ENCODE results near the gene FADS2. TPM values are rescaled to one million over a fixed set of nuclear protein-coding genes. Genes with fewer than 3 reads are reported as not detected.

FADS2 gene
- total and polyA plus RNA-seq, 7 experiments from 2014 or later = 0.19 to 192 (median 2.1) TPM

- ATAC-seq = no peak
- H3K36me3 ChIP-seq (ENCODE audit: control insufficient read depth in 2 of 3, insufficient read depth in 3 of 3, low read length in 3 of 3) = no peaks in the 10 kb centered on the region
- intact Hi-C loops (cut with micrococcal nuclease) = no loop called here
- Mint-ChIP-seq H3K4me3 (no peak overlapping the region), H3K27me3 (peaks cover 0 to 6% (median 0%) of the 10 kb centered on the region in 5 donors), H3K36me3 (peaks cover 0 to 33% (median 0%) of the 10 kb centered on the region in 5 donors), H3K4me1 (peaks cover 3 to 37% (median 22%) of the 10 kb centered on the region in 7 donors), H3K27ac (peak overlapping the region in 3 of 9 donors; percentile 51 to 79 (median 72)), H3K9me3 (no peaks in the 10 kb centered on the region)
- no peak overlapping the region for H3K4me3 ChIP-seq (ENCODE audit: low read length)
- no peaks in the 10 kb centered on the region for H3K9me3 ChIP-seq (ENCODE audit: control insufficient read depth in 2 of 3, low read length in 3 of 3)
- DNase-seq = no peak
- H3K27ac ChIP-seq (ENCODE audit: low read depth, low read length) = no peak overlapping the region
- ChIA-PET CTCF (no interaction called here), POLR2A (no interaction called here)
- no peaks in the 10 kb centered on the region for H3K27me3 ChIP-seq (ENCODE audit: control insufficient read depth in 2 of 2, insufficient read depth in 2 of 2, low read length in 2 of 2)
- H3K4me1 ChIP-seq (ENCODE audit: control insufficient read depth in 2 of 2, insufficient read depth in 2 of 2, low read length in 2 of 2) = peaks cover 11 to 12% of the 10 kb centered on the region in 2 donors
Measured at GRCh38 chr11:61838921-61839320, 10.8 kb downstream of the FADS2 start.

GRCh38 chr11:61839742-61840141, 11.6 kb downstream of the FADS2 start:
- peak overlapping the region in 1 of 9 donors; percentile 19 for H3K27ac Mint-ChIP-seq
- H3K4me1 ChIP-seq (ENCODE audit: control insufficient read depth in 2 of 2, insufficient read depth in 2 of 2, low read length in 2 of 2) = peaks cover 3 to 5% of the 10 kb centered on the region in 2 donors
- POLR2A ChIA-PET = no interaction called here

GRCh38 chr11:61840371-61840770, 12.3 kb downstream of the FADS2 start:
- POLR2A ChIA-PET = no interaction called here
- Histone ChIP-seq H3K27me3 (ENCODE audit: control insufficient read depth in 2 of 2, insufficient read depth in 2 of 2, low read length in 2 of 2) (no peaks in the 10 kb centered on the region), H3K9me3 (ENCODE audit: control insufficient read depth in 2 of 3, low read length in 3 of 3) (no peaks in the 10 kb centered on the region), H3K36me3 (ENCODE audit: control insufficient read depth in 2 of 3, insufficient read depth in 3 of 3, low read length in 3 of 3) (no peaks in the 10 kb centered on the region), H3K4me1 (ENCODE audit: control insufficient read depth in 2 of 2, insufficient read depth in 2 of 2, low read length in 2 of 2) (no peaks in the 10 kb centered on the region), H3K4me3 (ENCODE audit: low read length) (no peak overlapping the region), H3K27ac (ENCODE audit: low read depth, low read length) (no peak overlapping the region)
- H3K4me3 Mint-ChIP-seq = no peak overlapping the region
- peaks cover 0 to 32% (median 0%) of the 10 kb centered on the region in 5 donors for H3K36me3 Mint-ChIP-seq
- no peaks in the 10 kb centered on the region for H3K9me3 Mint-ChIP-seq
- peaks cover 0 to 25% (median 9%) of the 10 kb centered on the region in 7 donors for H3K4me1 Mint-ChIP-seq
- intact Hi-C loops (cut with micrococcal nuclease) = no loop called here
- no peak for ATAC-seq
- H3K27me3 Mint-ChIP-seq = peaks cover 0 to 4% (median 0%) of the 10 kb centered on the region in 5 donors
- H3K27ac Mint-ChIP-seq = no peak overlapping the region
- no peak for DNase-seq
- CTCF ChIA-PET = interaction anchor here (0.6 to 0.7 kb wide), 2 partner anchors 31 to 213 kb away, joined by 3 to 4 read pairs; no protein-coding TSS in a partner anchor

More at GRCh38 chr11:61839742-61840141, 11.6 kb downstream of the FADS2 start:
- CTCF ChIA-PET = interaction anchor here (0.7 kb wide), 1 partner anchor 31 kb away, joined by 3 read pairs; no protein-coding TSS in a partner anchor
- Histone ChIP-seq H3K4me3 (ENCODE audit: low read length) (no peak overlapping the region), H3K27me3 (ENCODE audit: control insufficient read depth in 2 of 2, insufficient read depth in 2 of 2, low read length in 2 of 2) (no peaks in the 10 kb centered on the region), H3K27ac (ENCODE audit: low read depth, low read length) (no peak overlapping the region), H3K9me3 (ENCODE audit: control insufficient read depth in 2 of 3, low read length in 3 of 3) (no peaks in the 10 kb centered on the region), H3K36me3 (ENCODE audit: control insufficient read depth in 2 of 3, insufficient read depth in 3 of 3, low read length in 3 of 3) (no peaks in the 10 kb centered on the region)
- Mint-ChIP-seq H3K27me3 (peaks cover 0 to 4% (median 0%) of the 10 kb centered on the region in 5 donors), H3K4me1 (peaks cover 0 to 29% (median 14%) of the 10 kb centered on the region in 7 donors), H3K4me3 (no peak overlapping the region), H3K36me3 (peaks cover 0 to 32% (median 0%) of the 10 kb centered on the region in 5 donors), H3K9me3 (no peaks in the 10 kb centered on the region)
- DNase-seq (no peak), ATAC-seq (no peak)
- intact Hi-C loops (cut with micrococcal nuclease) = no loop called here

- intact Hi-C loops (cut with micrococcal nuclease) = no loop called here
- no peak overlapping the region for H3K27ac ChIP-seq (ENCODE audit: low read depth, low read length)
- POLR2A ChIA-PET = no interaction called here
- H3K36me3 ChIP-seq (ENCODE audit: control insufficient read depth in 2 of 3, insufficient read depth in 3 of 3, low read length in 3 of 3) = no peaks in the 10 kb centered on the region
- Mint-ChIP-seq H3K27me3 (peaks cover 0 to 4% (median 0%) of the 10 kb centered on the region in 5 donors), H3K36me3 (peaks cover 0 to 37% (median 0%) of the 10 kb centered on the region in 5 donors), H3K27ac (peak overlapping the region in 1 of 9 donors; percentile 46), H3K4me3 (no peak overlapping the region), H3K9me3 (peaks cover 0 to 2% (median 0%) of the 10 kb centered on the region in 11 donors), H3K4me1 (peaks cover 0 to 13% (median 1%) of the 10 kb centered on the region in 7 donors)
- H3K4me3 ChIP-seq (ENCODE audit: low read length) = no peak overlapping the region
- H3K4me1 ChIP-seq (ENCODE audit: control insufficient read depth in 2 of 2, insufficient read depth in 2 of 2, low read length in 2 of 2) = no peaks in the 10 kb centered on the region
- CTCF ChIA-PET = interaction anchor here (0.5 kb wide), 1 partner anchor 12 kb away, joined by 3 read pairs; no protein-coding TSS in a partner anchor
- no peak for DNase-seq
- H3K9me3 ChIP-seq (ENCODE audit: control insufficient read depth in 2 of 3, low read length in 3 of 3) = no peaks in the 10 kb centered on the region
- ATAC-seq = no peak
- no peaks in the 10 kb centered on the region for H3K27me3 ChIP-seq (ENCODE audit: control insufficient read depth in 2 of 2, insufficient read depth in 2 of 2, low read length in 2 of 2)
Measured at GRCh38 chr11:61841636-61842527, 13.8 kb downstream of the FADS2 start.

GRCh38 chr11:61842528-61842820, 14.4 kb downstream of the FADS2 start:
- Histone ChIP-seq H3K27me3 (ENCODE audit: control insufficient read depth in 2 of 2, insufficient read depth in 2 of 2, low read length in 2 of 2) (no peaks in the 10 kb centered on the region), H3K4me3 (ENCODE audit: low read length) (no peak overlapping the region), H3K9me3 (ENCODE audit: control insufficient read depth in 2 of 3, low read length in 3 of 3) (no peaks in the 10 kb centered on the region), H3K36me3 (ENCODE audit: control insufficient read depth in 2 of 3, insufficient read depth in 3 of 3, low read length in 3 of 3) (no peaks in the 10 kb centered on the region), H3K27ac (ENCODE audit: low read depth, low read length) (no peak overlapping the region), H3K4me1 (ENCODE audit: control insufficient read depth in 2 of 2, insufficient read depth in 2 of 2, low read length in 2 of 2) (no peaks in the 10 kb centered on the region)
- Mint-ChIP-seq H3K9me3 (peaks cover 0 to 2% (median 0%) of the 10 kb centered on the region in 11 donors), H3K4me3 (no peak overlapping the region), H3K36me3 (peaks cover 0 to 42% (median 0%) of the 10 kb centered on the region in 5 donors), H3K27ac (no peak overlapping the region), H3K27me3 (peaks cover 0 to 4% (median 0%) of the 10 kb centered on the region in 5 donors), H3K4me1 (peaks cover 0 to 10% (median 1%) of the 10 kb centered on the region in 7 donors)
- DNase-seq = no peak
- POLR2A ChIA-PET = no interaction called here
- CTCF ChIA-PET = no interaction called here
- no peak for ATAC-seq
- intact Hi-C loops (cut with micrococcal nuclease) = no loop called here

GRCh38 chr11:61844909-61845565, 16.9 kb downstream of the FADS2 start:
- ChIA-PET CTCF (no interaction called here), POLR2A (no interaction called here)
- no peak for ATAC-seq
- H3K4me1 ChIP-seq (ENCODE audit: control insufficient read depth in 2 of 2, insufficient read depth in 2 of 2, low read length in 2 of 2) = no peaks in the 10 kb centered on the region
- peak overlapping the region in 1 of 9 donors; percentile 62 for H3K27ac Mint-ChIP-seq
- no peaks in the 10 kb centered on the region for H3K36me3 ChIP-seq (ENCODE audit: control insufficient read depth in 2 of 3, insufficient read depth in 3 of 3, low read length in 3 of 3)
- no peak overlapping the region for H3K4me3 ChIP-seq (ENCODE audit: low read length)
- H3K9me3 Mint-ChIP-seq = peaks cover 0 to 2% (median 0%) of the 10 kb centered on the region in 11 donors
- no peak overlapping the region for H3K4me3 Mint-ChIP-seq
- H3K4me1 Mint-ChIP-seq = peaks cover 0 to 8% (median 1%) of the 10 kb centered on the region in 7 donors
- no peak for DNase-seq
- H3K27me3 ChIP-seq (ENCODE audit: control insufficient read depth in 2 of 2, insufficient read depth in 2 of 2, low read length in 2 of 2) = no peaks in the 10 kb centered on the region
- H3K36me3 Mint-ChIP-seq = peaks cover 0 to 40% (median 0%) of the 10 kb centered on the region in 5 donors
- H3K9me3 ChIP-seq (ENCODE audit: control insufficient read depth in 2 of 3, low read length in 3 of 3) = no peaks in the 10 kb centered on the region
- intact Hi-C loops (cut with micrococcal nuclease) = no loop called here
- H3K27ac ChIP-seq (ENCODE audit: low read depth, low read length) = no peak overlapping the region
- H3K27me3 Mint-ChIP-seq = no peaks in the 10 kb centered on the region
